Neuronal stem cell (in vitro differentiated cells): ENCODE data around the gene FBF1.

Experiments
- DNase-seq: peaks from one replicate; pipeline ENCODE4 v3.0.0-alpha.2; 2013; ENCODE audit warnings: low spot score
- H2AFZ ChIP-seq: one replicate; pipeline ENCODE4 v1.6.1; 2013; ENCODE audit warnings: mild to moderate bottlenecking, low read length, inconsistent platforms
- H2AK5ac ChIP-seq: 2 replicates; pipeline ENCODE4 v1.6.1; 2013; ENCODE audit warnings: low read depth, mild to moderate bottlenecking, inconsistent platforms, low read length, moderate library complexity, mixed read lengths
- H2BK120ac ChIP-seq: 2 replicates; pipeline ENCODE4 v1.6.1; 2013; ENCODE audit warnings: low read depth, mild to moderate bottlenecking, inconsistent platforms, low read length, moderate library complexity, mixed read lengths
- H2BK12ac ChIP-seq: one replicate; pipeline ENCODE4 v1.6.1; 2013; ENCODE audit warnings: low read length, inconsistent platforms
- H2BK15ac ChIP-seq: 2 replicates; pipeline ENCODE4 v1.6.1; 2013; ENCODE audit warnings: mild to moderate bottlenecking, low read length, inconsistent platforms, mixed read lengths
- H2BK5ac ChIP-seq: one replicate; pipeline ENCODE4 v1.6.1; 2013; ENCODE audit warnings: inconsistent platforms, mild to moderate bottlenecking, low read length, moderate library complexity
- H3K14ac ChIP-seq: one replicate; pipeline ENCODE4 v1.6.1; 2013; ENCODE audit warnings: low read length, inconsistent platforms
- H3K18ac ChIP-seq: 2 replicates; pipeline ENCODE4 v1.6.1; 2013; ENCODE audit warnings: low read length, inconsistent platforms
- H3K23ac ChIP-seq: 2 replicates; pipeline ENCODE4 v1.6.1; 2013; ENCODE audit warnings: low read depth, mild to moderate bottlenecking, mixed read lengths, low read length, inconsistent platforms; ENCODE audit not compliant: poor library complexity
- H3K27ac ChIP-seq: replicated peaks from 3 replicates; pipeline ENCODE4 v1.5.1; 2013; ENCODE audit warnings: low read length, inconsistent platforms
- H3K27me3 ChIP-seq, 3 experiments: 2 replicates each; pipeline ENCODE4 v1.6.1; 2013; ENCODE audit warnings: low read length in 3 of 3, mild to moderate bottlenecking in 2 of 3, inconsistent platforms in 1 of 3, low read depth in 1 of 3, mixed read lengths in 1 of 3, moderate library complexity in 1 of 3; ENCODE audit not compliant: control insufficient read depth in 3 of 3, insufficient read depth in 3 of 3
- H3K36me3 ChIP-seq, 2 donors: replicated peaks in 1 of 2; 2 replicates each; pipeline ENCODE4 v1.6.1; 2013; ENCODE audit warnings: low read length in 2 of 2; ENCODE audit not compliant: control insufficient read depth in 2 of 2, insufficient read depth in 2 of 2
- H3K4ac ChIP-seq: 2 replicates; pipeline ENCODE4 v1.6.1; 2013; ENCODE audit warnings: inconsistent platforms, mild to moderate bottlenecking, low read length, moderate library complexity
- H3K4me1 ChIP-seq, 2 donors: 1 replicate in 1 of 2; 2 replicates in 1 of 2; pipeline ENCODE4 v1.6.1; 2013; ENCODE audit warnings: low read length in 2 of 2, low read depth in 1 of 2; ENCODE audit not compliant: control insufficient read depth in 2 of 2, insufficient read depth in 1 of 2
- H3K4me2 ChIP-seq: one replicate; pipeline ENCODE4 v1.6.1; 2013; ENCODE audit warnings: mild to moderate bottlenecking, low read length, inconsistent platforms; ENCODE audit not compliant: insufficient read depth, poor library complexity, severe bottlenecking
- H3K4me3 ChIP-seq, 2 donors: 2 replicates each; pipeline ENCODE4 v1.5.1; 2013; ENCODE audit warnings: low read length in 2 of 2, mild to moderate bottlenecking in 2 of 2, inconsistent platforms in 1 of 2, moderate library complexity in 1 of 2
- H3K79me1 ChIP-seq: one replicate; pipeline ENCODE4 v1.6.1; 2013; ENCODE audit warnings: low read depth, mild to moderate bottlenecking, inconsistent platforms, low read length, moderate library complexity
- H3K9ac ChIP-seq: one replicate; pipeline ENCODE4 v1.6.1; 2013; ENCODE audit warnings: mild to moderate bottlenecking, low read depth, low read length, inconsistent platforms; ENCODE audit not compliant: poor library complexity
- H3K9me3 ChIP-seq, 2 donors: replicated peaks in 1 of 2; 2 replicates each; pipeline versions ENCODE3 to v1.6.1; 2013; ENCODE audit warnings: low read length in 2 of 2, mild to moderate bottlenecking in 2 of 2, inconsistent platforms in 1 of 2, low read depth in 1 of 2, mixed read lengths in 1 of 2, moderate library complexity in 1 of 2; ENCODE audit not compliant: control insufficient read depth in 2 of 2, insufficient read depth in 1 of 2
- H4K8ac ChIP-seq: one replicate; pipeline ENCODE4 v1.6.1; 2013; ENCODE audit warnings: low read depth, mild to moderate bottlenecking, inconsistent platforms, low read length, moderate library complexity
- H4K91ac ChIP-seq: one replicate; pipeline ENCODE4 v1.6.1; 2013; ENCODE audit warnings: low read length, low read depth, mild to moderate bottlenecking, inconsistent platforms; ENCODE audit not compliant: poor library complexity
- WGBS, 2 donors: extraction: QIAGEN DNeasy Blood & Tissue Kit; methylation state at CpG; one replicate each; pipeline ENCODE4 v1.1.7; 2013; ENCODE audit warnings: missing lambda C conversion rate in 2 of 2, mixed read lengths in 1 of 2; ENCODE audit not compliant: insufficient read length in 2 of 2, insufficient replicate concordance in 1 of 2; ENCODE audit errors: extremely low coverage in 2 of 2; 5-methylcytosine and 5-hydroxymethylcytosine counted together

Gene FBF1

DNA sequence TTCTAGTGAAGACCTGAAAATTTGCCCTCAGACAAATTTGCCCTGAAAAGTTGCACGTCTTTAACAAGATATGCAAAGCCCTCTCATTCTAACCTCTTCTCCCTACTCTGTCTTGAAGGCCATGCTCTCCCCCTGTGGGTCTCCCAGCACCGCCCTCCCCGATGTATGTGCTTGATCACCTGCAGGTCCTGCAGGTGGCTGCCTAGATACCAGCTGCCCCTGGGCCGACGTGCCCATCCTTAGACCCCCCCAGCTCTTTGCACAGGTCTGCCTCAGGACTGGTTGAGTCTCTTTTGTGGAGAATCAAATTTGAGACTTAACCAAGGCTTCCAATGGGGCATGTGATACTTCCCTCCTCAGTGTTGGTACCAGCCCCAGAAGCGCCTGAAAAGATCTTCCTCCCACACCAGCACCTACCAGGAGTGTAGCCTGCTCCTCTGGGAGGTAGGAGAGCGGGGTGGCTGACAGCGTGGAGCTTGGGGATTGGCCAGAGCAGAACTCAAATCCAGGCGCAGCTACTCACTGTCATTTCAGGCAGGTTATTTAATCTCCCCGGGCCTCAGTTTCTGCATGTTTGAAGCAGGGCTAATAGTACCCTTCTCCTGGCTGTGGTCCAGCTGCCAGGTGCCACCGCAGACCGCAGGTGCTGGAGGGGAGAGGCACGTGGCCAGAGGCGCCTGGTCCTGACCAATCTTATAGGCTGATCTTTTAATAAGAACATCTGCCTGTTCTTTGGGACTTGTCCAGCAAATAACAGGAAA, 31.6 kb downstream of the FBF1 start:
- Histone ChIP-seq H4K91ac (no peak overlapping the region), H4K8ac (no peak overlapping the region), H2BK5ac (no peak overlapping the region), H3K4me3 (no peak overlapping the region), H3K4ac (no peak overlapping the region), H2BK15ac (no peak overlapping the region), H3K79me1 (peaks cover 2% of the 10 kb centered on the region), H2AK5ac (no peak overlapping the region), H2BK120ac (no peak overlapping the region), H3K4me1 (peaks cover 0 to 2% of the 10 kb centered on the region in 2 donors), H3K36me3 (peaks cover 2 to 25% of the 10 kb centered on the region in 2 donors), H3K27ac (no peak overlapping the region), H3K23ac (no peak overlapping the region), H3K18ac (no peak overlapping the region), H2AFZ (no peak overlapping the region), H3K14ac (no peak overlapping the region), H3K4me2 (no peak overlapping the region), H3K9ac (no peak overlapping the region), H2BK12ac (no peak overlapping the region), H3K9me3 (no peaks in the 10 kb centered on the region), H3K27me3 (no peaks in the 10 kb centered on the region)
- no CpG with 5 or more reads among the region's 14 CpGs for WGBS, 2 donors
- no peak for DNase-seq

DNA sequence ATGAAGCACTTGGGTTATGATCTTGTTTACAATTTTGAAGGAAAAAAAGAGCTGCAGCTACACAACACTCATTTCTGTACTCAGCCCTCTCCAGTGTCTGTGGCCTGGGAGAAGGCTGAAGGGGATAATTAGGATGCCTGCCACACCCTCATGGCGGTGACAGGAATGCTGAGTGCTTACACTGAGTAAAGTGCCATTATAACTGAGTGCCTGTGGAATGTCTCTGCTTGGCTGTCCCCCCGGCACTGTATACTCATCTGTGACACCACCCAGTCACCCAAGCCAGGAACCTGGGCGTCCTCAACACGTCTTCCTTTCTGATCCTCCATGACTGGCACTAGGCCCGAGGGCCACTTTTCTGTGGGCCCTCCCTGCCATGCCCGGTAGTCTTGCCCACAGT, 32.6 kb downstream of the FBF1 start:
- no peak overlapping the region for H3K4ac ChIP-seq
- H3K23ac ChIP-seq: no peak overlapping the region
- H2BK5ac ChIP-seq: peak overlapping the region; percentile 35
- no peak overlapping the region for H3K4me2 ChIP-seq
- no peak overlapping the region for H2BK15ac ChIP-seq
- no peak for DNase-seq
- no peak overlapping the region for H4K91ac ChIP-seq
- peaks cover 2% of the 10 kb centered on the region for H3K79me1 ChIP-seq
- H3K4me1 ChIP-seq: peaks cover 0 to 2% of the 10 kb centered on the region in 2 donors
- no peaks in the 10 kb centered on the region for H3K9me3 ChIP-seq
- no peak overlapping the region for H4K8ac ChIP-seq
- H2AK5ac ChIP-seq: no peak overlapping the region
- no CpG with 5 or more reads among the region's 6 CpGs for WGBS, 2 donors
- no peak overlapping the region for H3K27ac ChIP-seq
- H2BK12ac ChIP-seq: no peak overlapping the region
- no peak overlapping the region for H2BK120ac ChIP-seq
- H2AFZ ChIP-seq: no peak overlapping the region
- H3K14ac ChIP-seq: no peak overlapping the region
- H3K18ac ChIP-seq: peak overlapping the region; percentile 28
- no peak overlapping the region for H3K4me3 ChIP-seq
- no peaks in the 10 kb centered on the region for H3K27me3 ChIP-seq
- no peak overlapping the region for H3K9ac ChIP-seq
- peaks cover 2 to 18% of the 10 kb centered on the region in 2 donors for H3K36me3 ChIP-seq

DNA sequence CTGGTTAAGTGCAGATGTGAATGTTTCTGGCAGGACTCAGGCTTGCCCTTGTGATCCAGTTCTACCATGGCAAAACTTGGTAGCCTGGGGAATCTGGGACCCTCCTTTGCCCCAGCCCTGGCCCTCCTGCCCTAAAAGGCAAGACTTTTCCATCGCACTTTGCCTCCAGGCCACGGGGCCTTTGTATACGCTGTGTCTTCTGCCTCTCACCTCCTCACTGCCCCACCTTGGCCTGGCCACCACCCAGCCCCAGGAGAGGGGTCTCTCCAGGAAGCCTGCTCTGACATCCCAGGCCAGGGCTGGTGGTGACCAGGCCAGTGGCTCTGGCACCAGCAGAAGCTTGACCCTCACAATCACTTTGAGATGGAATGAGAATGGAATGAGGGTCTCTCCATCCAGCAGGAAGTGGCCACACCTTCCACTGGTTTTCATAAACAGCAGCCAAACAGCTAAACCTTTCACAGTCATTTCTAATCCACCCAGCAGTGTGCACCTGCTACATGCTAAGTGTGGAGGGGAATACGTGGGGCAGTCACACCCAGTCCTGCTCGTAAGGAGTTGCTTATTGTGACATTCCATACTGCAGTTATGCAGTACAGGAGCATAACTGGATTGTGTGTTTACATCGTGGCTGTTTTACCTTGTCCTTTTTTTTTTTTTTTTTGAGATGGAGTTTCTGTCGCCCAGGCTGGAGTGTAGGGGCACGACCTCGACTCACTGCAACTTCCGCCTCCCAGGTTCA, 34.5 kb downstream of the FBF1 start:
- DNase-seq: no peak
- peaks cover 0 to 2% of the 10 kb centered on the region in 2 donors for H3K4me1 ChIP-seq
- H2BK5ac ChIP-seq: no peak overlapping the region
- H3K9ac ChIP-seq: no peak overlapping the region
- WGBS, 2 donors: no CpG with 5 or more reads among the region's 10 CpGs
- no peaks in the 10 kb centered on the region for H3K9me3 ChIP-seq
- H4K8ac ChIP-seq: peak overlapping the region; percentile 66
- no peak overlapping the region for H3K14ac ChIP-seq
- no peak overlapping the region for H3K4me2 ChIP-seq
- H3K4ac ChIP-seq: no peak overlapping the region
- H3K27ac ChIP-seq: no peak overlapping the region
- peak overlapping the region; percentile 48 for H2AK5ac ChIP-seq
- no peak overlapping the region for H2BK120ac ChIP-seq
- no peak overlapping the region for H2BK12ac ChIP-seq
- no peaks in the 10 kb centered on the region for H3K27me3 ChIP-seq
- peaks cover 11 to 27% of the 10 kb centered on the region in 2 donors for H3K36me3 ChIP-seq
- H2AFZ ChIP-seq: no peak overlapping the region
- H4K91ac ChIP-seq: no peak overlapping the region
- H3K79me1 ChIP-seq: peaks cover 3% of the 10 kb centered on the region
- no peak overlapping the region for H3K18ac ChIP-seq
- H3K23ac ChIP-seq: no peak overlapping the region
- no peak overlapping the region for H3K4me3 ChIP-seq
- peak overlapping the region; percentile 64 for H2BK15ac ChIP-seq
